Neuron (in vitro differentiated cells): ENCODE data around the gene DAPK3.

Experiments
- H2AFZ ChIP-seq: one replicate; pipeline ENCODE4 v1.6.1; 2013; ENCODE audit warnings: low read depth, mild to moderate bottlenecking, inconsistent platforms, low read length, moderate library complexity
- H3K27me3 ChIP-seq: one replicate; pipeline ENCODE4 v1.6.1; 2013; ENCODE audit warnings: low read length; ENCODE audit not compliant: insufficient read depth
- H3K36me3 ChIP-seq: one replicate; pipeline ENCODE4 v1.6.1; 2013; ENCODE audit warnings: low read length; ENCODE audit not compliant: insufficient read depth
- H3K4me1 ChIP-seq: one replicate; pipeline ENCODE4 v1.6.1; 2013; ENCODE audit warnings: low read length; ENCODE audit not compliant: insufficient read depth
- H3K4me3 ChIP-seq: 2 replicates; pipeline ENCODE4 v1.5.1; 2013; ENCODE audit warnings: mild to moderate bottlenecking, low read length, moderate library complexity
- H3K9me3 ChIP-seq: one replicate; pipeline ENCODE4 v1.6.1; 2013; ENCODE audit warnings: low read length

DAPK3 gene

GRCh38 chr19:3931041-3931440 lies 39.9 kb downstream of the DAPK3 start:
- Histone ChIP-seq H2AFZ (no peak overlapping the region), H3K4me1 (peaks cover 10% of the 10 kb centered on the region), H3K4me3 (no peak overlapping the region)

GRCh38 chr19:3923912-3924311 lies 47.0 kb downstream of the DAPK3 start:
- no peak overlapping the region for H2AFZ ChIP-seq
- no peaks in the 10 kb centered on the region for H3K4me1 ChIP-seq
- H3K9me3 ChIP-seq = peaks cover 18% of the 10 kb centered on the region
- no peaks in the 10 kb centered on the region for H3K27me3 ChIP-seq
- peaks cover 26% of the 10 kb centered on the region for H3K36me3 ChIP-seq
- no peak overlapping the region for H3K4me3 ChIP-seq

More at GRCh38 chr19:3931041-3931440, 39.9 kb downstream of the DAPK3 start:
- H3K27me3 ChIP-seq = peaks cover 3% of the 10 kb centered on the region
- H3K9me3 ChIP-seq = no peaks in the 10 kb centered on the region
- H3K36me3 ChIP-seq = no peaks in the 10 kb centered on the region

GRCh38 chr19:3923096-3923758 lies 47.7 kb downstream of the DAPK3 start:
- Histone ChIP-seq H3K36me3 (peaks cover 30% of the 10 kb centered on the region), H3K27me3 (no peaks in the 10 kb centered on the region), H3K4me3 (no peak overlapping the region), H3K4me1 (no peaks in the 10 kb centered on the region), H3K9me3 (peaks cover 21% of the 10 kb centered on the region), H2AFZ (no peak overlapping the region)

- no peaks in the 10 kb centered on the region for H3K27me3 ChIP-seq
- H3K4me1 ChIP-seq = no peaks in the 10 kb centered on the region
- peaks cover 21% of the 10 kb centered on the region for H3K9me3 ChIP-seq
- no peak overlapping the region for H3K4me3 ChIP-seq
- no peak overlapping the region for H2AFZ ChIP-seq
- peaks cover 33% of the 10 kb centered on the region for H3K36me3 ChIP-seq
Measured at GRCh38 chr19:3919793-3920192, 51.1 kb downstream of the DAPK3 start.

- H3K4me1 ChIP-seq = no peaks in the 10 kb centered on the region
- H3K9me3 ChIP-seq = peaks cover 11% of the 10 kb centered on the region
- no peaks in the 10 kb centered on the region for H3K27me3 ChIP-seq
- no peak overlapping the region for H3K4me3 ChIP-seq
- peaks cover 33% of the 10 kb centered on the region for H3K36me3 ChIP-seq
- no peak overlapping the region for H2AFZ ChIP-seq
Measured at GRCh38 chr19:3916033-3916432, 54.9 kb downstream of the DAPK3 start.

- Histone ChIP-seq H3K27me3 (no peaks in the 10 kb centered on the region), H3K4me3 (no peak overlapping the region), H3K36me3 (peaks cover 38% of the 10 kb centered on the region), H2AFZ (no peak overlapping the region), H3K9me3 (peaks cover 21% of the 10 kb centered on the region), H3K4me1 (no peaks in the 10 kb centered on the region)
Measured at GRCh38 chr19:3914199-3914598, 56.7 kb downstream of the DAPK3 start.

GRCh38 chr19:3910105-3910504 lies 60.8 kb downstream of the DAPK3 start:
- peaks cover 47% of the 10 kb centered on the region for H3K36me3 ChIP-seq
- H3K4me1 ChIP-seq = no peaks in the 10 kb centered on the region
- H2AFZ ChIP-seq = no peak overlapping the region
- H3K4me3 ChIP-seq = no peak overlapping the region
- peaks cover 16% of the 10 kb centered on the region for H3K9me3 ChIP-seq
- H3K27me3 ChIP-seq = no peaks in the 10 kb centered on the region
